ENCODE measurements around the gene GREB1L. TPM values are rescaled to one million over a fixed set of nuclear protein-coding genes. Genes with fewer than 3 reads are reported as not detected.

Gene GREB1L
- total and polyA plus RNA-seq, 9 of the 15 experiments (the other 6 are each of a cell fraction or from before 2014, with no cell fraction given): 0.03 TPM; not detected in 8

DNA sequence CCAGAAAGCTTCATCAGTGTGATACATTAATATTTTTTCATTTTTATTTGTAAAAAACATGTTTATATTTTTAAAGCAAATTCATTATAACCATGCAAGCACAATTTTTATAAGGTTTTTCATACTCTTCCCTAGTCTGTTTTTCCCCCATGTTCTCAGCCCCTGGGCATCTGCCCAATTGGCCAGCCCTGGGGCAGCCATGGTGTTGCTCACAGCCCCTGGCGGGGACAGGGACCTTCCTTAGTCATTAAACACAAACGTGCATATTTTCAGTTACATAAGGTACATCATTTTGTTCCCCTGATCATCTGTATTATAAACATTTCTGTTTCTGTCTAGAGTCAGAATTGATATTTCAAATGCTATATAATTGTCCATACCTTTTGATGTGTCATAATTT lies 208.5 kb downstream of the GREB1L start:
- Histone ChIP-seq H4K20me1 (replicated peaks; ENCODE audit: control insufficient read depth, insufficient read depth, low read length) (no peaks in the 10 kb centered on the region), H3K9me1 (ENCODE audit: control insufficient read depth, insufficient read depth, low read length) (no peaks in the 10 kb centered on the region), H3K4me3 (no peak overlapping the region), H3K36me3 (ENCODE audit: control insufficient read depth, insufficient read depth, low read length) (no peaks in the 10 kb centered on the region), H3K9me3 (replicated peaks; ENCODE audit: control insufficient read depth, insufficient read depth, low read depth, low read length) (no peaks in the 10 kb centered on the region), H3K9ac (ENCODE audit: insufficient read depth in 1 of 2, low read depth in 2 of 2, low read length in 2 of 2) (no peak overlapping the region), H3K27ac (ENCODE audit: extremely low read depth, low read depth, low read length) (no peak overlapping the region), H3K4me2 (ENCODE audit: insufficient read depth, low read length) (no peak overlapping the region), H3K4me1 (replicated peaks in 1 of 2; ENCODE audit: control insufficient read depth in 2 of 2, insufficient read depth in 2 of 2, low read length in 2 of 2) (no peaks in the 10 kb centered on the region), H2AFZ (ENCODE audit: low read depth, low read length) (no peak overlapping the region), H3K27me3 (ENCODE audit: control insufficient read depth in 2 of 2, insufficient read depth in 2 of 2, low read length in 2 of 2) (peaks cover 12 to 13% of the 10 kb centered on the region in 2 experiments; a peak in 2 of 5 replicates), H3K79me2 (ENCODE audit: control insufficient read depth, insufficient read depth, low read length) (no peaks in the 10 kb centered on the region)
- ChIA-PET POLR2A (no interaction called here), CTCF (ENCODE audit: low intra/inter-chr PET ratio) (no interaction called here)
- in situ Hi-C loops (cut with MboI): no loop called here
- DNase-seq (ENCODE audit: extremely low read depth in 1 of 4, low spot score in 3 of 4) (no peak), ATAC-seq (no peak), FAIRE-seq (no peak)
- WGBS (ENCODE audit: insufficient coverage, low coverage, missing lambda C conversion rate): 0% methylated on average over 2 of the region's 2 CpGs
- intact Hi-C loops (cut with micrococcal nuclease): no loop called here
- TF ChIP-seq HLTF (IDR thresholded peaks at IDR 0.05): no peak
- no peak for TF ChIP-seq WHSC1 (IDR thresholded peaks at IDR 0.05; ENCODE audit: low read length)
- TF ChIP-seq ELF4 (CRISPR knock-in tag; IDR thresholded peaks at IDR 0.05): no peak
- no peak for TF ChIP-seq ZNF282 (CRISPR knock-in tag; IDR thresholded peaks at IDR 0.05)
- no peak for TF ChIP-seq YY1 (IDR thresholded peaks at IDR 0.05; ENCODE audit: borderline replicate concordance in 1 of 3, control insufficient read depth in 1 of 3, extremely low read depth in 1 of 3, insufficient read depth in 3 of 3, insufficient read length in 1 of 3, insufficient replicate concordance in 2 of 3, low read depth in 1 of 3, low read length in 2 of 3)
- TF ChIP-seq, protein P1, sequence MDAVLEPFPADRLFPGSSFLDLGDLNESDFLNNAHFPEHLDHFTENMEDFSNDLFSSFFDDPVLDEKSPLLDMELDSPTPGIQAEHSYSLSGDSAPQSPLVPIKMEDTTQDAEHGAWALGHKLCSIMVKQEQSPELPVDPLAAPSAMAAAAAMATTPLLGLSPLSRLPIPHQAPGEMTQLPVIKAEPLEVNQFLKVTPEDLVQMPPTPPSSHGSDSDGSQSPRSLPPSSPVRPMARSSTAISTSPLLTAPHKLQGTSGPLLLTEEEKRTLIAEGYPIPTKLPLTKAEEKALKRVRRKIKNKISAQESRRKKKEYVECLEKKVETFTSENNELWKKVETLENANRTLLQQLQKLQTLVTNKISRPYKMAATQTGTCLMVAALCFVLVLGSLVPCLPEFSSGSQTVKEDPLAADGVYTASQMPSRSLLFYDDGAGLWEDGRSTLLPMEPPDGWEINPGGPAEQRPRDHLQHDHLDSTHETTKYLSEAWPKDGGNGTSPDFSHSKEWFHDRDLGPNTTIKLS (IDR thresholded peaks at IDR 0.05; ENCODE audit: borderline replicate concordance, low read depth): no peak
- TF ChIP-seq MCM7 (IDR thresholded peaks at IDR 0.05): no peak
- TF ChIP-seq, protein P2, sequence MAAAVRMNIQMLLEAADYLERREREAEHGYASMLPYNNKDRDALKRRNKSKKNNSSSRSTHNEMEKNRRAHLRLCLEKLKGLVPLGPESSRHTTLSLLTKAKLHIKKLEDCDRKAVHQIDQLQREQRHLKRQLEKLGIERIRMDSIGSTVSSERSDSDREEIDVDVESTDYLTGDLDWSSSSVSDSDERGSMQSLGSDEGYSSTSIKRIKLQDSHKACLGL (CRISPR knock-in tag; IDR thresholded peaks at IDR 0.05; ENCODE audit: borderline replicate concordance, poor library complexity, severe bottlenecking): no peak
- TF ChIP-seq C11orf30 (IDR thresholded peaks at IDR 0.05; ENCODE audit: low read depth): no peak
- no peak for TF ChIP-seq JUND (IDR thresholded peaks at IDR 0.05; ENCODE audit: borderline replicate concordance, low read depth, low read length)
- TF ChIP-seq JUND (tag; IDR thresholded peaks at IDR 0.05; ENCODE audit: borderline replicate concordance, low read depth, low read length): no peak
- no TSS peak for BruUV-seq (replicated peaks)
